Measurements from ENCODE around the gene SIX5.

DNA sequence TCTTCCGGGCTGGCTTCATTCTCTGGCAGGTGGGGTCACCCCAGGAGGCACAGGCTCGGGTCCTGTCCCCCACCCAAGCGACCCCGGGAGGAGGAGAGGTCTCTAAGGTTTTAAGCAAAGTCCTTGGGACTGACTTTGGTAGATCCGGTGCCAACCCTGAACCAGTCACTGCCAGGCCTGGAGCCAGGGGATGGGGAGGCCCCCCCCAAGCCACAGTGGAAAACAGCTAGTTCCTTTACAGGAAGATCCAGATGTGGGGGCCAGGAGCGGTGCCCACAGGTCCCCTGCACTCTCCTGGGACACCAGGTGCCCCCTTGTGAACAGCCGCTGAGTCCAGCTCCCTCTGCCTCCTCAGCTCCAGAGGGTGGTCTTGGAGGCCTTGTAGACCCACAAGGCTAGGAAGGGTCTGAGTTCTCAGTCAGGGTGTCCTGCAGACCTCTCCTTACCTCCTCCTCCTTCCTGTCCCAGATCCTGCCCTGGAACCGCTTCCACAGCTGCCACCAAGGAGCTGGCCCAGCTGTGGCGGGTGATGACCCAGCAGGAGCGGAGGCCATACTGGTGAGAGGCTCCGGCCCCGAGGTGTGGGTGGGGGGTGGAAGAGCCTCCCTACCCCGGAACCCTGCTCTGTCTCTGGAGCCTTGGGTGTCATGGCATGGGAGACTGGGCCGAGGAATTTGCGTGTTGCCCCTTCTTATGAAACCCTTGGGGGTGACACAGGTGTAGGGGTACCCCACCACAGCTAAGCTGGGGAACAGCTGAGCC lies 6.0 kb downstream of the SIX5 start:
- TF ChIP-seq, protein P1, sequence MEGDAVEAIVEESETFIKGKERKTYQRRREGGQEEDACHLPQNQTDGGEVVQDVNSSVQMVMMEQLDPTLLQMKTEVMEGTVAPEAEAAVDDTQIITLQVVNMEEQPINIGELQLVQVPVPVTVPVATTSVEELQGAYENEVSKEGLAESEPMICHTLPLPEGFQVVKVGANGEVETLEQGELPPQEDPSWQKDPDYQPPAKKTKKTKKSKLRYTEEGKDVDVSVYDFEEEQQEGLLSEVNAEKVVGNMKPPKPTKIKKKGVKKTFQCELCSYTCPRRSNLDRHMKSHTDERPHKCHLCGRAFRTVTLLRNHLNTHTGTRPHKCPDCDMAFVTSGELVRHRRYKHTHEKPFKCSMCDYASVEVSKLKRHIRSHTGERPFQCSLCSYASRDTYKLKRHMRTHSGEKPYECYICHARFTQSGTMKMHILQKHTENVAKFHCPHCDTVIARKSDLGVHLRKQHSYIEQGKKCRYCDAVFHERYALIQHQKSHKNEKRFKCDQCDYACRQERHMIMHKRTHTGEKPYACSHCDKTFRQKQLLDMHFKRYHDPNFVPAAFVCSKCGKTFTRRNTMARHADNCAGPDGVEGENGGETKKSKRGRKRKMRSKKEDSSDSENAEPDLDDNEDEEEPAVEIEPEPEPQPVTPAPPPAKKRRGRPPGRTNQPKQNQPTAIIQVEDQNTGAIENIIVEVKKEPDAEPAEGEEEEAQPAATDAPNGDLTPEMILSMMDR (conservative IDR thresholded peaks at IDR 0.05; ENCODE audit: low read depth, low read length) = no peak
- no peak for TF ChIP-seq EZH2 (IDR thresholded peaks at IDR 0.05; ENCODE audit: borderline replicate concordance, low read depth, low read length, poor library complexity, severe bottlenecking)

Measured in A673 (cell line).